ENCODE data around the gene KLHL11.

- TF ChIP-seq CTCF (IDR thresholded peaks at IDR 0.05; ENCODE audit: low read length) (no peak), EZH2 (IDR thresholded peaks at IDR 0.05; ENCODE audit: borderline replicate concordance, low read length) (no peak)
Observed at GRCh38 chr17:41894791-41895331, 29.6 kb upstream of the KLHL11 start.

Data from OCI-LY1 (cell line).